Epidermal melanocyte (primary cell): ENCODE measurements around the gene PCDHGA8.
"Not testable (repeated sequence)": the region's sequence is repeated elsewhere in the genome, so short reads cannot be mapped to it uniquely, and the experiment has no call there.

Experiments
- DNase-seq: peaks from one replicate; pipeline ENCODE4 v3.0.0; 2011; ENCODE audit warnings: low spot score; ENCODE audit not compliant: insufficient read length

Gene PCDHGA8

DNA sequence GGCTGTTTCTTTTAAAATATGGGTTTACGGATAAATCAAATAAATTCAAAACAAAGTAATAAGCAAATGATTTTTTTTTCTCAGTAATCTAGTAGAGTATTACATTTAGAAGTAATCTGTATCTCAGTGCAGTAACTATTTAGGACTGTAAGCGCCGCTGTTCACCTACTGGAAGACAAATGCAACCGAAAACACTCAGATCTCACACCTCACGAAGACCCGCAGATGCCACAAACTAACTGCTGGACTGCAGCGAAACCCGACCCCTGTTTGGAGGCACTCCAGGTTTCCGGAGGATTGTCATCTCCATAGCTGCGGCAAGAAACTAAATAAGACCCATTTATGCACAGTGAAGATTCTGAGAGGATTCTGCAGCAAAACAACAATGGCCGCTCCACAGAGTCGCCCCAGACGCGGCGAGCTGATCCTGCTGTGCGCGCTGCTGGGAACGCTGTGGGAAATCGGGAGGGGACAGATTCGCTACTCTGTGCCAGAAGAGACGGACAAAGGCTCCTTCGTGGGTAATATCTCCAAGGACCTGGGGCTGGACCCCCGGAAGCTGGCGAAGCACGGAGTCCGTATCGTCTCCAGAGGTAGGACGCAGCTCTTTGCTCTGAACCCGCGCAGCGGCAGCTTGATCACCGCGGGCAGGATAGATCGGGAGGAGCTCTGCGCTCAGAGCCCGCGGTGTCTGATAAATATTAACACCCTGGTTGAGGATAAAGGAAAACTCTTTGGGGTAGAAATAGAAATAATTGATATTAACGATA is at the start of gene PCDHGA8:
Gene PCDHGA8 (plus strand): TSS at position 205 of the 770 bp plus-strand sequence. CDS start 181 bp downstream, at position 386.
- no peak for DNase-seq

DNA sequence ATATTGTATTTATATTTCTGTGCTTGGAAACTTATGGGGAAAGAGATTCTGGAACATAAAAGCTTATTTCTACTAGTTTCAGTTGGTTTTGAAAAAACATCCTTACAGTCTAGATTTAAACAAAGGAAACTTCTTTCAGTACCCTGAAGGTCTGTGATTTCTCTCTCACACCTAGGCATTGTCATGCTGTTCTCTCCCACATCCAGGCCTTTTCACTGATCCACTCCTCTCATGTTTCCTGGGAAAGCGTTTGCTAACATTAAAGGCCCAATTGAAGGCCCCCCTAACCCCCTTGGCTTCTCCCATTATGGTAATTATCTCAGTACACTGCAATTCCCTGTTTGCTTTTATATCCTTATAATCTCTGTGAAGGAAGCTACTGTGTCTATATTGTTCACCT is 49.7 kb upstream of the PCDHGA8 start:
- DNase-seq = no peak

DNA sequence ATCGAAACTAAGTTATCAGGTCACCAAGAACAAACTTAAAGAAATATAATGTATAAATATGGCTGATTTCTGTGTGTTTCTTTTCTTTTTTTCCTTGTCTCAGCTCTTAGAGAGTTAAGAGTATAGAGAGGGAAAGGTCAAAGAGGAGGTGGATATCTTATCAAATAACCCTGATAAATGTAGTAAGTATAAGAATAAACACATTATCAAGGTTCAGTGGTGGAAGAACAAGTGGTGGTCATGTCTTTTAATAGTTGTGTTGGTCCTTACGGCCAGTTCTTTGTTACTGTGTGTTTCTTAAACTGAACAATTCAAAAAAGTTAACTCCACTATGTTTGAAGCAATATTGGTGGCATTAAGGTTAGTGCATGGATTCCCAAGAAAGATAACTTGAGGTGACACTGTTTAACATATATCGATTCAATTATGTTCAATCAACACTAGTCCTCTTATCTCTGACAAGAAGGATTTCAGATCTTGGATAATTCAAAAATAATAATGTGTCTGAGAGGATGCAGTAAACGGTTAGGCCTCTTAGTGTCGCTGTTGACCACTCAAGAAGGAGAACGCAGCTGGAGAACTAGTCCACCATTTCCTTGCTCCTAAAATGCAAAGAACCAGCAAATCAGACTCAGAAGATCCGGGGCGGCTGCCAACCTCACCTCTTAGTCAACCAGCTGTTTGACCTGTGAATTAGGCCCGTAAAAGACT is 49.0 kb upstream of the PCDHGA8 start, which contains the start of gene PCDHGA3:
Gene PCDHGA3 (plus strand): TSS at position 588 of the 711 bp plus-strand sequence. CDS start 205 bp downstream, outside the sequence.
- DNase-seq = no peak

DNA sequence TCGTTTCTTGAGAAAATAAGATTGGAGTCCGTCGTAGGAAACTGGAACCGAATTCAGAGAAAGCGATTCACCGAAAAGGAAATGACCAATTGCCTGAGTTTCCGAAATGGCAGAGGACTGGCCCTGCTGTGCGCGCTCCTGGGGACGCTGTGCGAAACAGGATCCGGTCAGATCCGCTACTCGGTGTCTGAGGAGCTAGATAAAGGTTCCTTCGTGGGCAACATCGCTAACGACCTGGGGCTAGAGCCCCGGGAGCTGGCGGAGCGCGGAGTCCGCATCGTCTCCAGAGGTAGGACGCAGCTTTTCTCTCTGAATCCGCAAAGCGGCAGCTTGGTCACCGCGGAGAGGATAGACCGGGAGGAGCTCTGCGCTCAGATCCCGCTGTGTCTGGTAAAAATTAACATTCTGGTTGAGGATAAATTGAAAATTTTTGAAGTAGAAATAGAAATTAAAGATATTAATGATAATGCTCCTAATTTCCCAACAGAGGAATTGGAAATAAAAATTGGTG is 48.4 kb upstream of the PCDHGA8 start:
- DNase-seq = no peak

DNA sequence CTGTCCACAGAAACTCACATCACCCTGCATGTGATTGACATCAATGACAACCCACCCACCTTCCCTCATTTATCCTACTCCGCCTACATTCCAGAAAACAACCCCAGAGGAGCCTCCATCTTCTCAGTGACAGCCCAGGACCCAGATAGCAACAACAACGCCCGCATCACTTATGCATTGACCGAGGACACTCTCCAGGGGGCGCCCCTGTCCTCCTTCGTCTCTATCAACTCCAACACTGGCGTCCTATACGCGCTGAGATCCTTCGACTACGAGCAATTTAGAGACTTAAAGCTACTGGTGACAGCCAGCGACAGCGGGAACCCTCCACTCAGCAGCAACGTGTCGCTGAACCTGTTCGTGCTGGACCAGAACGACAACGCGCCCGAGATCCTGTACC is 47.1 kb upstream of the PCDHGA8 start:
- DNase-seq = no peak

DNA sequence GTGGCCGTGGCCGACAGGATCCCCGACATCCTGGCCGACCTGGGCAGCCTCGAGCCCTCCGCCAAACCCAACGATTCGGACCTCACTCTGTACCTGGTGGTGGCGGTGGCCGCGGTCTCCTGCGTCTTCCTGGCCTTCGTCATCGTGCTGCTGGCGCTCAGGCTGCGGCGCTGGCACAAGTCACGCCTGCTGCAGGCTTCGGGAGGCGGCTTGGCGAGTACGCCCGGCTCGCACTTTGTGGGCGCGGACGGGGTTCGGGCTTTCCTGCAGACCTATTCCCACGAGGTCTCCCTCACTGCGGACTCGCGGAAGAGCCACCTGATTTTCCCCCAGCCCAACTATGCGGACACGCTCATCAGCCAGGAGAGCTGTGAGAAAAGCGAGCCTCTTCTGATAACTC is 46.4 kb upstream of the PCDHGA8 start:
- not testable (repeated sequence) for DNase-seq

DNA sequence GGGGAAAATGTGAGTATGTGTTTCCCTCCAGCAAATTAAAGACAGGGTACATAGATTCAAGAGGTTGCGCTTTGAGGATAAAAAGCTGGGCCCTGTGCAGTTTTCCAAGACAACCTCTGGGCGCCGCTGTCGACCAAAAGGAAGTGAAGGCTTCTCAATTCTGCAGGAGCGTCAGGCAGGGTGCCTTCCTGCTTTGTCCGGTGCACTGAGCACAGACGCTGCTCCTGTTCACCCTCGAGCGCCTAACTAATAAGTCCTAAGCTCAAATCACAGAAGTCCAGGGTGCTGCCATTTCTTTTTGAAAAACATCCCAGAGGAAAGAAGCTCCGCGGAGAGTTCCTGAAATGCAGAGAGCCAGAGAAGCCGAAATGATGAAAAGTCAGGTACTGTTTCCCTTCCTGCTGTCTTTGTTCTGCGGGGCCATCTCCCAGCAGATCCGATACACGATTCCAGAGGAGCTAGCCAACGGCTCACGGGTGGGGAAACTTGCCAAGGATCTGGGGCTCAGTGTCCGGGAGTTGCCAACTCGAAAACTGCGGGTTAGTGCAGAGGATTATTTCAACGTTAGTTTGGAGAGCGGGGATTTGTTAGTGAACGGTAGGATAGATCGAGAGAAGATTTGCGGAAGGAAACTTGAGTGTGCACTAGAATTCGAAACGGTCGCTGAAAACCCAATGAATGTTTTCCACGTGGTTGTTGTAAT is 42.4 kb upstream of the PCDHGA8 start, which contains the start of gene PCDHGB1:
Gene PCDHGB1 (plus strand): TSS at position 183 of the 703 bp plus-strand sequence. CDS start 162 bp downstream, at position 345.
- DNase-seq = no peak

DNA sequence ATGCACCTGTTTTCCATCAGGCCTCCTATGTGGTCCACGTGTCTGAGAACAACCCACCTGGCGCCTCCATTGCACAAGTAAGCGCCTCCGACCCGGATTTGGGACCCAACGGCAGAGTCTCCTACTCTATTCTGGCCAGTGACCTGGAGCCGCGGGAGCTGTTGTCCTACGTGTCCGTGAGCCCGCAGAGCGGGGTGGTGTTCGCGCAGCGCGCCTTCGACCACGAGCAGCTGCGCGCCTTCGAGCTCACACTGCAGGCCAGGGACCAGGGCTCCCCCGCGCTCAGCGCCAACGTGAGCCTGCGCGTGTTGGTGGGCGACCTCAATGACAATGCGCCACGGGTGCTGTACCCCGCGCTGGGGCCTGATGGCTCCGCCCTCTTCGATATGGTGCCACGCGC is 40.8 kb upstream of the PCDHGA8 start:
- DNase-seq = no peak

DNA sequence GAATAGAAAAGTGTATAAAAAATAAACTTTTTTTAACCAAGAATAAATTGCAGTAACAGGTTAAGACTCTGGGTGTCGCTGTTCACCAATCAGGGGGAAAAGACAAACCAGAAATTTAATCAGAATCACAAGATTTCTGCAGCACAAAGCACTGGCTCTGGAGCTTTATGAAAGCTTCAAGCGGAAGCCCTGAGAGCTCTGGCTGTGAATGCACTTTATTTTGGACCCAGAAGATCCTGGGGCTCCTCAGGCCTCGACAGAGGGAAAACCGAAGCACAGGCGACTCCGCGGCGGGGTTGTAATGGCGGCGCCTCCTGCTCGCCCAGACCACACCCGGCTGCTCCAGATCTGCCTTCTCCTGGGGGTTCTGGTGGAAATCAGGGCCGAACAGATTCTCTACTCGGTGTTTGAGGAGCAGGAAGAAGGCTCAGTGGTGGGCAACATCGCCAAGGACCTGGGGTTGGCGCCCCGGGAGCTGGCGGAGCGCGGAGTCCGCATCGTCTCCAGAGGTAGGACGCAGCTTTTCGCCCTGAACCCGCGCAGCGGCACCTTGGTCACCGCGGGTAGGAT is 37.4 kb upstream of the PCDHGA8 start, which contains the start of gene PCDHGA4:
Gene PCDHGA4 (plus strand): TSS at position 122 of the 570 bp plus-strand sequence. CDS start 87 bp downstream, at position 209.
- DNase-seq = no peak

DNA sequence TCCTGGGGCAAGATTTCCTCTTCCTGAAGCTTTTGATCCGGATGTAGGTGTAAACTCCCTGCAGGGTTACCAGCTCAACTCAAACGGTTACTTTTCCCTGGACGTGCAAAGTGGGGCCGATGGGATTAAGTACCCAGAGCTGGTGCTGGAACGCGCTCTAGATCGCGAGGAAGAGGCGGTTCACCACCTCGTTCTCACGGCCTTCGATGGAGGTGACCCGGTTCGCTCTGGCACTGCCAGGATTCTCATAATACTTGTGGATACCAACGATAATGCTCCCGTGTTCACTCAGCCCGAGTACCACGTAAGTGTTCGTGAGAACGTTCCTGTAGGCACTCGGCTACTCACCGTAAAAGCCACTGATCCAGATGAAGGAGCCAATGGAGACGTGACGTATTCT is 36.8 kb upstream of the PCDHGA8 start:
- DNase-seq = no peak

DNA sequence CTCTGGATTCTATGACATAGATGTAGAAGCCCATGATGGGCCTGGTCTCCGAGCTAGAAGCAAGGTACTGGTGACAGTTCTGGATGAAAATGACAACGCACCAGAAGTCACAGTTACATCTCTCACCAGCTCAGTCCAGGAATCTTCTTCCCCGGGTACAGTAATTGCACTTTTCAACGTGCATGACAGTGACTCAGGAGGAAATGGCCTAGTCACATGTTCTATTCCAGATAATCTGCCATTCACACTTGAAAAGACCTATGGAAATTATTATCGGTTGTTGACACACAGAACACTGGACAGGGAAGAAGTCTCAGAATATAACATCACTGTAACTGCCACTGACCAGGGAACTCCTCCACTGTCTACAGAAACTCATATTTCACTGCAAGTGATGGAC is 36.3 kb upstream of the PCDHGA8 start:
- no peak for DNase-seq

DNA sequence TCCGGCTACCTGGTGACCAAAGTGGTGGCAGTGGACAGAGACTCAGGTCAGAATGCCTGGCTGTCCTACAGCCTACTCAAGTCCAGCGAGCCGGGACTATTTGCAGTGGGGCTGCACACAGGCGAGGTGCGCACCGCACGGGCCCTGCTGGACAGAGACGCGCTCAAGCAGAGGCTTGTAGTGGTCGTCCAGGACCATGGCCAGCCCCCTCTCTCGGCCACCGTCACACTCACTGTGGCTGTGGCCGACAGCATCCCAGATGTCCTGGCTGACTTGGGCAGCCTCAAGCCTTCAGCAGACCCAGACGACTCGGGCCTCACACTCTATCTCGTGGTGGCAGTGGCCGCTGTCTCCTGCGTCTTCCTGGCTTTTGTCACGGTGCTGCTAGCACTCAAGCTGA is 35.5 kb upstream of the PCDHGA8 start:
- DNase-seq = no peak

DNA sequence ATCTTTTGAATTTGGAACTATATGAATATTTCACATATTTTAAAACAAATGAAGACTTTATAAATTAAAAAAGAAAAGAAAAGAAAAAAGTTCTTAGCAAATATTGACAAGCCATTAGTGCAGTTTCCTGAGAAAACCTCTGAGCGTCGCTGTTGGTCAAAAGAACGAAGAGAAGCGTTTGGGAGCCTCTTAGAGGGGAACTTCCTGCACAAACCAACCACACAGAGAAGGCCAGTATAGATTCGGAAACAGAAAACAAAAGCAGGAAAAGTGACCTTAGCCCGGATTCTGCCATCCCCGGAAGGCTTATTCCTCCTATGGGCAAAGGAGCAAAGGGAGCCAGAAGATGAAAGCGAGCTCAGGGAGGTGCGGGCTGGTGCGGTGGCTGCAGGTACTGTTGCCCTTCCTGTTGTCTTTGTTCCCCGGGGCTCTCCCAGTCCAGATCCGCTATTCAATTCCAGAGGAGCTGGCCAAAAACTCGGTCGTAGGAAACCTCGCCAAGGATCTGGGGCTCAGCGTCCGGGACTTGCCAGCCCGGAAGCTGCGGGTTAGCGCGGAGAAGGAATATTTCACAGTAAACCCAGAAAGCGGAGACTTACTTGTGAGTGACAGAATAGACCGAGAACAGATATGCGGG is 32.5 kb upstream of the PCDHGA8 start, which contains the start of gene PCDHGB2:
Gene PCDHGB2 (plus strand): TSS at position 205 of the 637 bp plus-strand sequence. CDS start 142 bp downstream, at position 347.
- DNase-seq = no peak

DNA sequence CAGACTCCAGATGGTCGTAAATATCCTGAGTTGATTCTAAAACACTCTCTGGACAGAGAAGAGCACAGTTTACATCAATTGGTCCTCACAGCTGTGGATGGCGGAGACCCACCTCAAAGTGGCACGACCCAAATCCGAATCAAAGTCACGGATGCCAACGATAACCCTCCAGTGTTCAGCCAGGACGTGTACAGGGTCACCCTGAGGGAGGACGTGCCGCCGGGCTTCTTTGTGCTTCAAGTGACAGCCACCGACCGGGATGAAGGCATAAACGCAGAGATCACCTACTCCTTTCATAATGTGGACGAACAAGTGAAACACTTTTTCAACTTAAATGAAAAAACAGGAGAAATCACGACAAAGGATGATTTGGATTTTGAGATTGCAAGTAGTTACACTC is 31.7 kb upstream of the PCDHGA8 start:
- DNase-seq = no peak

DNA sequence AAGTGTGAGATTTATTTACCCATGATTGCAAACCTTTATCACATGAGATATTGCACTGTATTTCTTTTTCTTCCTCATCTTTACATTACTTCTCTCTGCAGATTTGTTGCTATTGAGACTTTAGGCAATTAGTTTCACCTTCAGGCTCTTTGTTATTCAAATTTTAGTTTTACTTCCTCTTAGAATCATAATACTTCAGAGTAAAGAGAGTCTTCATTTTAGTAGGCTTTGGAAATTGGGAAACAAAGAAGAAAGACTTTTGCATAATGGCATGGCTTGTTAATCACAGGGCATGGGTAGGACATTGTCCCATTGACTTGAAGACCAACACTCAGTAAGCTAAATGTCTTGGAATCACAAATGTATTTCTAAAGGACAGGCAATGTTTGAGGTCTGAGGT is 29.7 kb upstream of the PCDHGA8 start:
- no peak for DNase-seq

DNA sequence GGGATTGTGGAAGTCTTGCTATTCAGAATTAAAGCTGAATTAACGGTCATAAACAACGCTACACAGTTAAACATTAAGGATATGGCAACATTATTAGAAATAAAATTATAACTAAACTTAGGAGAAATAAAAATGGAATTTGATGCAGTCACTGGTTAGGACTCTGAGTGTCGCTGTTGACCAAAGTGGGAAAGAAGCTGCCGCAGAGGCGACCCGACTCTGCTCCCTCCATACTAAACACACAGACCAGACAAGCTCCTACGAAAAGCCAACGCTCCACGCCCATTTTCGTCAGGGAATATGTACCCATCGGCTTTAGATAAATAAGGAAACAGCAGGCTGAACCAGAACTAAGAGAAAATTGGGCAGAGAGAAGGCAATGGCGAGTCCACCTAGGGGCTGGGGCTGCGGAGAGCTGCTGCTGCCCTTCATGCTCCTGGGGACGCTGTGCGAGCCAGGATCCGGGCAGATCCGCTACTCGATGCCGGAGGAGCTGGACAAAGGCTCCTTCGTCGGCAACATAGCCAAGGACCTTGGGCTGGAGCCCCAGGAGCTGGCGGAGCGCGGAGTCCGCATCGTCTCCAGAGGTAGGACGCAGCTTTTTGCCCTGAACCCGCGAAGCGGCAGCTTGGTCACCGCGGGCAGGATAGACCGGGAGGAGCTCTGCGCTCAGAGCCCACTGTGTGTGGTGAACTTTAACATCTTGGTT is 28.3 kb upstream of the PCDHGA8 start, which contains the start of gene PCDHGA5:
Gene PCDHGA5 (plus strand): TSS at position 211 of the 709 bp plus-strand sequence. CDS start 169 bp downstream, at position 380.
- no peak for DNase-seq

DNA sequence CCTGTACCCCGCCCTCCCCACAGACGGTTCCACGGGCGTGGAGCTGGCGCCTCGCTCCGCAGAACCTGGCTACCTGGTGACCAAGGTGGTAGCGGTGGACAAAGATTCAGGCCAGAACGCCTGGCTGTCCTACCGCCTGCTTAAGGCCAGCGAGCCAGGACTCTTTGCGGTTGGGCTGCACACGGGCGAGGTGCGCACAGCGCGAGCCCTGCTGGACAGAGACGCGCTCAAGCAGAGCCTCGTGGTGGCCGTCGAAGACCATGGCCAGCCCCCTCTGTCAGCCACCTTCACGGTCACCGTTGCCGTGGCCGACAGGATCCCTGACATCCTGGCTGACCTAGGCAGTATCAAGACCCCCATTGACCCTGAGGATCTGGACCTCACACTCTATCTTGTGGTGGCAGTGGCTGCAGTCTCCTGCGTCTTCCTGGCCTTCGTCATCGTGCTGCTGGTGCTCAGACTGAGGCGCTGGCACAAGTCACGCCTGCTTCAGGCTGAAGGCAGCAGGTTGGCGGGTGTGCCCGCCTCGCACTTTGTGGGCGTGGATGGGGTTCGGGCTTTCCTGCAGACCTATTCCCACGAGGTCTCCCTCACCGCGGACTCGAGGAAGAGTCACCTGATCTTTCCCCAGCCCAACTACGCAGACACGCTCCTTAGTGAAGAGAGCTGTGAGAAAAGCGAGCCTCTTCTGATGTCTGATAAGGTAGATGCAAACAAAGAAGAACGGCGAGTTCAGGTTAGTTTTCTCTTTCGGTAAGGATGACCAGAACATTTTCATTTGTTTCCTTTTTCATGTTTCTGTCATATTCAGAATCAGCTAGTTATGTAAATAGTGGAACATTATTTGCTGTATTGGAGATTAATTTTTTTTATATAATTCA is 26.2 kb upstream of the PCDHGA8 start:
- DNase-seq = no peak

DNA sequence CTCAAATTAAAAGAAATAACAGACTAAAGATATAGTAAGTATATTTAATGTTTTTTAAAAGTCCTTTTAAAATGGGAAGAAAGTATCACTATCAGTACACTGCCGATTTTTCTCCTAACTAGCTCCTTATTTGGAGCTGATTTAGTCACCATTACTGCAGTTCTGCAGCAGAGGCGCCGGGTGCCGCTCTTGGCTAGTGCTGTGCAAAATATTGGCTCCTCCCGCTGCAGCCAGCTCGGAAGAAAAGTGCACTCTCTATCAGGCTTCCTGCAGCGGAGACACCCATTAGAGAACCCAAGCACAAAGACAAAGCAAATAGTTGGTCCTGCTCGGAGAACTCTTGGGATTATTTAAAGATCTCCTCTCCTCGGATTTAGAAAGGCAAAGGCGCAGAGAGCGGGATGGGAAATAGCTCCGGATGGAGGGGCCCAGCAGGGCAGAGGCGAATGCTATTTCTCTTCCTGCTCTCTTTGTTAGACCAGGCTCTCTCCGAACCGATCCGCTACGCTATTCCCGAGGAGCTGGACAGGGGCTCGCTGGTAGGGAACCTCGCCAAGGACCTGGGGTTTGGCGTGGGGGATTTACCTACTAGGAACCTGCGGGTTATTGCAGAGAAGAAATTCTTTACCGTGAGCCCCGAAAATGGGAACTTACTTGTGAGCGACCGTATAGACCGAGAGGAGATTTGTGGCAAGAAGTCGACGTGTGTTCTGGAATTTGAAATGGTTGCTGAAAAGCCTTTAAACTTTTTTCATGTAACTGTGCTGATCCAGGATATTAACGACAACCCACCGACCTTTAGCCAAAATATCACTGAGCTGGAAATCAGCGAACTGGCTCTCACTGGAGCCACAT is 22.2 kb upstream of the PCDHGA8 start, which contains the start of gene PCDHGB3:
Gene PCDHGB3 (plus strand): TSS at position 249 of the 855 bp plus-strand sequence. CDS start 153 bp downstream, at position 402.
- no peak for DNase-seq
